HG03460 (cell line): ENCODE measurements around the gene ARHGEF1.

Experiments
- ATAC-seq: cut with Tn5 transposase; IDR thresholded peaks from one replicate; pipeline ENCODE4 v1.9.1; 2021; ENCODE audit not compliant: unreplicated experiment

The ARHGEF1 gene

DNA sequence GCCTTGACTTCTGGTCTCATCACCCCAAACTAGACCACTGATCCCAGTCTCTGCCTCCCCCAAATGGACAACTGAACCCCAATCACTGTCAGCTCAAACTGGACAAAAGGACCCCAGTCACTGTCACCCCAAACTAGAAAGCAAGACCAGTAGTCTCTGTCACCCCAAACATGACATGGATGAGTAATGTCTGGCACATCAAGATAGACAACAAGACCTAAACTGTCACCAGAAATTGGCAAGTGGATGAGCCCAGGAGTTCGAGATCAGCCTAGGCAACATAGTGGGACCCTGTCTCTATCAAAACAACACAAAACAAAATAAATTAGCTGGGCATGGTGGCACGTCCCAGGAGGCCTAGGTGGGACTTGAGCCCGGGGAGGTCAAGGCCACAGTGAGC is 64.1 kb downstream of the ARHGEF1 start:
- no peak for ATAC-seq

DNA sequence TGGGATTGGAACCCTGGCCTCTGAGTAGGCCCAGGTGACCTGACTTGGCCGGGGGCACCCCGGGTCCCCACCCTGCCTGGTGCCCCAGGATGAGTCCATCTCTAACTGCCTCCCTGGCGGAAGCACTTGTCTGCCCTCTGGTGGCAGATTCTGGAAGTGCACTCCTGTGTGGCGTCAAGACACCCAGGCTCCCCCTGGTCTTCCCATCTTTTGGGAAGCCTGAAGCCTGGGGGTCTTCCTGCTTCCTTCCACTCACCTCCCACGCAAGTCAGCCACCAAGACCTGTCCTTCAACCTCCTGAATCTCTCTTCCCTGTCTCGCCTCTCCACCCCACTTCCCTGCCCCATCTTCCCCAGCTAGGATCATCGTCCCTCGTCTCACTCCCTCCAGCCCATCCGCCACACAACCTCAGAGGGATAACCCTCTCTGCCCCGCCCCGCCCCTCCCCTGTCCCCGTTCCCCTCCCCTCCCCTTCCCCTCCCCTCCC is 68.7 kb downstream of the ARHGEF1 start:
- no peak for ATAC-seq

DNA sequence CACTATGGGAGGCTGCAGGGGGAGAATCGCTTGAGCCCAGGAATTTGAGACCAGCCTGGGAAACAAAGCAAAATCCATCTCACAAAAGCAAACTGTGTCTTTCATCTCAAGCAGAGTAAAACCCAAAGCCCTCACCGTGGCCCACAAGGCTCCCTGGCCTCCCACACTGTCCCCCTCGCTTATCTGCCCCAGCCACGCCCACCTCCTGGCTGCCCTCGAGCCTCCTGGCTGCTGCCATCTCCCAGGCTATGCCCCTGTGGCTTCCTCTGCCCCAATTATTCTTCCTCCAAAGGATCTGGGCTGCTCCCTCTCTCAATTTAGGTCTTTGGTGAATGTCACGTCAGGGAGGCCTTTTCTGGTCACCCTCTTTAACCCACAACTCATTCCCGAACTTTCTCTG is 72.5 kb downstream of the ARHGEF1 start:
- ATAC-seq: no peak

DNA sequence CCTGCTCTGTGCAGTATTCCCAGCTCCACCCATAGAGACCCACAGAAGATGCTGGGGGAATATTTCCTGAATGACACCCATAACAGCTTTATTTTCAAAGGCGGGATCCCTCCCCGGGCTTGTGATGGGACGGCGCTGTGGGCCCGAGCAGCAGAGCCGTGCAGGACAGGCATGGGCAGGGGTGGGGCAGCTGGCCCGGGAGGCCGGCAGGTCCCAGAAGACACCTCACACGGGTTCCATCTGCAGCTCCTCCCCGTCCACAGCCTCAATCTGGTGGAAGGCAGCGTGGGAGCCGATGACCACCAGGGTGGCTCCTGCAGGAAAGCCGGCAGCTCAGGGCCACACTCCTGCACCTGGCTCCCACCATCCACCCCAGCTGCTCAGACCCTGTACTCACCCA is 73.6 kb downstream of the ARHGEF1 start:
- ATAC-seq: no peak
